Fibroblast of mammary gland (primary cell): ENCODE measurements around the gene GBGT1.

Source experiments
- DNase-seq: peaks from one replicate; pipeline ENCODE4 v3.0.0-alpha.2; 2010; ENCODE audit warnings: low read depth
- H3K4me3 ChIP-seq: 2 replicates; pipeline ENCODE4 v1.5.1; 2011; ENCODE audit warnings: low read depth, mild to moderate bottlenecking, low read length, moderate library complexity; ENCODE audit not compliant: control insufficient read depth
- CTCF ChIP-seq: conservative IDR thresholded peaks from 2 replicates; pipeline ENCODE4 v1.5.1; 2011; ENCODE audit warnings: low read depth, low read length, inconsistent platforms; ENCODE audit not compliant: control insufficient read depth, insufficient read depth

Gene GBGT1

DNA sequence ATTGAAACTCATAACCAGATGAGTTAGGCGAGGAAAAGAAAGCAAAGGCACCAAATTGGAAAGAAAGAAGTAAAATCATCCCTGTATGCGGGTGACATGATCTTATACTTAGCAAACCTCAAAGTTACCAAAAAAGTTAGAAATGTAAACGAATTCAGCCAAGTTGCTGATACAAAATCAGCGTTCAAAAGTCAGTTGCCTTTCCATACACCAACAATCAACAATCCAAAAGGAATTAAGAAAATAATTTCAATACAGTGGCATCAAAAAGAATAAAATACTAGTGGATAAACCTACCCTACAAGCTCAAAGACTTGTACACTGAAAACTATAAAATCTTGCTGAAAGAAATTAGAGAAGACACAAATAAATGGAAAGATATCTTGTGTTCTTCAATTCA is 30.9 kb upstream of the GBGT1 start:
- no peak overlapping the region for H3K4me3 ChIP-seq
- TF ChIP-seq CTCF, result no peak
- no peak for DNase-seq

- DNase-seq, result no peak
- no peak for TF ChIP-seq CTCF
- H3K4me3 ChIP-seq, result no peak overlapping the region
Measured at GRCh38 chr9:133191989-133192388, 28.3 kb upstream of the GBGT1 start.

DNA sequence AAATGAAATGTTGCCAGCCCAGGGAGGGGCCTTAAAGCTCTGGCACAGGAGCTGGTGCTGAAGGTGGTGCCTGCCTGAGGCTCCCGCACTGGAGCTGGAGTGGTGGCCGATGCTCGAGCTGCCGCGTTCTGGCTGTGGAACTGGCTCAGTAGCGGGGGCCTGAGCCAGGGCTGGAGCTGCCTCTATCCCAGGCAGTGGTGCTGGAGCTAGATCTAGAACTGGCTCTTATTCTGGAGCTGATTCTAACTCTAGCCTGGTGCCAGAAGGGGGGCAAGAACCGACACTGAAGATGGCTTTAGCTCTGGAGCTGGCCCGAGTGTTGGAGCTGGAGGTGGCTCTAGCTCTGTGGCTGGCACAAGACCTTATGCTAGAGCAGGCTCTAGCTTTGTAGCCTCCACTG is 26.1 kb upstream of the GBGT1 start:
- H3K4me3 ChIP-seq, result no peak overlapping the region
- TF ChIP-seq CTCF, result no peak
- DNase-seq, result no peak

DNA sequence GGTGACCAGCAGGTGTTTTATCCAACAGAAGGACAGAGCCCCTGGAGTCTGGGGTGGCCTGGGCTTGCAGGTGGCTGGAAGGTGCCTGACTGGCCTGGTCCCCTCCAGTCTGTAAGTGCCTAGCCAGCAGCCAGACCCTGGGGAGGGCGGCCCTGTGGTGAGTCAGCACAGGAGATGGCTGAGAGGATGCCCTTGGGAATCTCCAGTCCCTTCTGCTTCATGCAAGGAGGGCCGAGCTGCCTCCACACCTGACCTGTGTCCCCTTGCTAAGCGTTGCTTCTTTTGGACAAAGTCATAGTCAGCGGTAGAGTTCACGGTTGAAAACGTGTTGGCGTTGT is 25.1 kb upstream of the GBGT1 start:
- no peak for TF ChIP-seq CTCF
- no peak overlapping the region for H3K4me3 ChIP-seq
- no peak for DNase-seq

DNA sequence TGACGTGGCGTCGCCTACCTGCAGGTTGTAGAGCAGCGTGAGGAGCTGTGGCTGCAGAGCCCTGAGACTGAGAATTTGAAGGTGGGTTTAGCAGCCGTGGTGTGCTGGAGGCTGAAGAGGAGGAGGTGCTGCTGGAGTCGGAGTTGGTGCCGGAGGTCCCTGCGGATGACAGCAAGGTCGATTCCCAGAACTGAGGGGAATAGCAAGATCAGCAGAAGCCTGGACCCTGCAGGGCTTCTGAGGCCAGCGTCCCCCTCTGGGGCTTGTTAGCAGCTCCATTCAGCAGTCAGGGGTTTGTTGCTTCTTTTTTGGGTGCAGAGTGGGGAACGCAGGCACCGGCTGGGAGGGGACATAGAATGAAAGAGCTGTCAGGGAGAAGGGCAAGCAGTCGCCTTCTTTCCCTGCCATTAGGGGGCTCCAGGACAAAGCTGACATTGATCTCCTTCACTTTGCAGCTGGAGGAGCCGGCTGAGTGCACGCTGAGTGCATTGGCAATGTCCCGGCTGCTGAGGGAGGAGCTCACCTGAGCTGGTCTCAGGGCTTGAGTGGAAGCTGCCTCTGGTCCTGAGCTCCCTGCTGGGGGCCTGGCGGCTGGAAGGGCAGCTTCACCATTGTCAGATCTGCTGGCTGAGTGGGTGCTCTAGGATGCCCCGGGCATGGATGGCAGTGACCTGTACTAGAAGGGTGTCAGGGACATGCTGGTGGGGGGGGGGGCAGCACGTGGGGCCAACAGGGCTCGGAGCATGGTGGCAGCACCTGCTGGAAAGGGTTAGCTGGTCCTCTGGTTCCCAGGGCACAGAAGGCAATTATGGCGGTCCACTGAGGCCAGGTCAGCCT is 24.5 kb upstream of the GBGT1 start:
- no peak for DNase-seq
- no peak overlapping the region for H3K4me3 ChIP-seq
- peak; percentile 8 for TF ChIP-seq CTCF

- no peak for DNase-seq
- no peak for TF ChIP-seq CTCF
- H3K4me3 ChIP-seq, result no peak overlapping the region
Measured at GRCh38 chr9:133187561-133188005, 23.9 kb upstream of the GBGT1 start.
